Activated B cell treated with CpG ODN at 0.5 μM for 24 hours (primary cell): ENCODE measurements around the gene NEGR1. TPM values are rescaled to one million over a fixed set of nuclear protein-coding genes. Genes with fewer than 3 reads are reported as not detected.
"Not testable (repeated sequence)": the region's sequence is repeated elsewhere in the genome, so short reads cannot be mapped to it uniquely, and the experiment has no call there.

Source experiments
- ATAC-seq: fragments of 200-7000 bp; cut with Tn5 transposase; one replicate; pipeline ENCODE4 v1.10.0; 2021; ENCODE audit warnings: low read depth, mild to moderate bottlenecking, moderate library complexity
- CTCF ChIA-PET: fragments of 350-600 bp; sonication (Branson Sonifier 250); formaldehyde crosslinking; loops from one replicate; lab custom pipeline; 2021; ENCODE audit warnings: antibody characterized with exemption; lab: Charles Lee
- POLR2A ChIA-PET: fragments of 350-600 bp; sonication (Branson Sonifier 250); formaldehyde crosslinking; loops from one replicate; lab custom pipeline; 2021; ENCODE audit warnings: antibody characterized with exemption; lab: Charles Lee
- DNase-seq: peaks from one replicate; pipeline ENCODE4 v3.0.0; 2022
- H3K27ac Mint-ChIP-seq: one replicate; pipeline ENCODE4 v1.8.0; 2020; ENCODE audit warnings: mixed read lengths
- H3K27me3 Mint-ChIP-seq: one replicate; pipeline ENCODE4 v1.8.0; 2021; ENCODE audit warnings: mixed read lengths
- H3K36me3 Mint-ChIP-seq: one replicate; pipeline ENCODE4 v1.8.0; 2021; ENCODE audit warnings: low read depth, mixed read lengths
- H3K4me1 Mint-ChIP-seq: one replicate; pipeline ENCODE4 v1.8.0; 2021; ENCODE audit warnings: mixed read lengths
- H3K4me3 Mint-ChIP-seq: one replicate; pipeline ENCODE4 v1.8.0; 2020; ENCODE audit warnings: mild to moderate bottlenecking, mixed read lengths
- H3K9me3 Mint-ChIP-seq: one replicate; pipeline ENCODE4 v1.8.0; 2020; ENCODE audit warnings: mixed read lengths
- CTCF ChIP-seq: fragments of 200-600 bp; IDR thresholded peaks from one replicate; pipeline ENCODE4 v1.8.0; 2022; ENCODE audit warnings: antibody characterized with exemption, mild to moderate bottlenecking
- intact Hi-C: fragments of 100-400 bp; cut with micrococcal nuclease; formaldehyde crosslinking; loops from one replicate; pipeline ENCODE4 v1.15.1; 2024
- total RNA-seq: library from RNA; stranded (reverse); gene quantifications from 2 replicates; pipeline ENCODE4 v1.2.3, GENCODE V29; 2022

NEGR1 gene
- total RNA-seq, 1 donor from 2014 or later = not detected

GRCh38 chr1:71899881-71900280 lies 382.5 kb downstream of the NEGR1 start:
- no peak for TF ChIP-seq CTCF
- H3K4me3 Mint-ChIP-seq = no peak overlapping the region
- no peaks in the 10 kb centered on the region for H3K4me1 Mint-ChIP-seq
- no peak for ATAC-seq
- ChIA-PET POLR2A (no interaction called here), CTCF (no interaction called here)
- no peaks in the 10 kb centered on the region for H3K27me3 Mint-ChIP-seq
- no peaks in the 10 kb centered on the region for H3K36me3 Mint-ChIP-seq
- intact Hi-C loops = no loop called here
- no peaks in the 10 kb centered on the region for H3K9me3 Mint-ChIP-seq
- no peak overlapping the region for H3K27ac Mint-ChIP-seq
- no peak for DNase-seq

- H3K36me3 Mint-ChIP-seq, H3K27ac Mint-ChIP-seq, H3K27me3 Mint-ChIP-seq, H3K4me3 Mint-ChIP-seq, intact Hi-C loops, CTCF ChIA-PET, POLR2A ChIA-PET, DNase-seq, H3K9me3 Mint-ChIP-seq, H3K4me1 Mint-ChIP-seq, ATAC-seq: not testable (repeated sequence)
These were observed 394.2 kb downstream of the NEGR1 start for GRCh38 chr1:71888166-71888565.

- Mint-ChIP-seq H3K27ac (no peak overlapping the region), H3K4me3 (no peak overlapping the region), H3K4me1 (peaks cover 11% of the 10 kb centered on the region), H3K9me3 (peaks cover 3% of the 10 kb centered on the region), H3K27me3 (no peaks in the 10 kb centered on the region), H3K36me3 (no peaks in the 10 kb centered on the region)
- ChIA-PET POLR2A (no interaction called here), CTCF (no interaction called here)
- ATAC-seq (no peak), DNase-seq (no peak)
- TF ChIP-seq CTCF = no peak
- intact Hi-C loops = no loop called here
These were observed 397.2 kb downstream of the NEGR1 start for GRCh38 chr1:71885171-71885570.

- ATAC-seq (no peak), DNase-seq (no peak)
- peaks cover 1% of the 10 kb centered on the region for H3K9me3 Mint-ChIP-seq
- TF ChIP-seq CTCF = no peak
- intact Hi-C loops = no loop called here
- H3K27ac Mint-ChIP-seq = no peak overlapping the region
- CTCF ChIA-PET = no interaction called here
- no peaks in the 10 kb centered on the region for H3K27me3 Mint-ChIP-seq
- H3K4me1 Mint-ChIP-seq = peaks cover 11% of the 10 kb centered on the region
- POLR2A ChIA-PET = no interaction called here
- H3K4me3 Mint-ChIP-seq = no peak overlapping the region
- no peaks in the 10 kb centered on the region for H3K36me3 Mint-ChIP-seq
These were observed 399.7 kb downstream of the NEGR1 start for GRCh38 chr1:71882637-71883036.

GRCh38 chr1:71882226-71882625 lies 400.1 kb downstream of the NEGR1 start:
- CTCF ChIA-PET = no interaction called here
- POLR2A ChIA-PET = no interaction called here
- Mint-ChIP-seq H3K9me3 (no peaks in the 10 kb centered on the region), H3K4me1 (peaks cover 11% of the 10 kb centered on the region), H3K4me3 (no peak overlapping the region), H3K27me3 (no peaks in the 10 kb centered on the region), H3K36me3 (no peaks in the 10 kb centered on the region), H3K27ac (no peak overlapping the region)
- intact Hi-C loops = no loop called here
- ATAC-seq (no peak), DNase-seq (no peak)
- no peak for TF ChIP-seq CTCF

GRCh38 chr1:71881611-71882010 lies 400.7 kb downstream of the NEGR1 start:
- TF ChIP-seq CTCF = no peak
- no peak overlapping the region for H3K4me3 Mint-ChIP-seq
- ATAC-seq (no peak), DNase-seq (no peak)
- intact Hi-C loops = no loop called here
- H3K27ac Mint-ChIP-seq = no peak overlapping the region
- H3K9me3 Mint-ChIP-seq = no peaks in the 10 kb centered on the region
- peaks cover 11% of the 10 kb centered on the region for H3K4me1 Mint-ChIP-seq
- no peaks in the 10 kb centered on the region for H3K36me3 Mint-ChIP-seq
- ChIA-PET POLR2A (no interaction called here), CTCF (no interaction called here)
- H3K27me3 Mint-ChIP-seq = no peaks in the 10 kb centered on the region
